Endometrial microvascular endothelial cells (primary cell): Measurements from ENCODE around the gene LY86. TPM values are rescaled to one million over a fixed set of nuclear protein-coding genes. Genes with fewer than 3 reads are reported as not detected.

Experiments used
- in situ Hi-C: cut with HindIII; loops from 2 replicates; pipeline ENCODE4 v1.10.0; 2017; ENCODE audit warnings: low sequenced_read_pairs, low pct_unique_long_range_greater_than_20kb; ENCODE audit errors: inconsistent ontology term
- total RNA-seq: library from RNA; depleted of rRNA; stranded (reverse); fragments of >200 nt; gene quantifications from one replicate; pipeline ENCODE4 v1.2.3, GENCODE V29; 2015; ENCODE audit errors: inconsistent ontology term

The LY86 gene
- total RNA-seq, 1 donor from 2014 or later: not detected

GRCh38 chr6:6689400-6690143 is 101.1 kb downstream of the LY86 start:
- in situ Hi-C loops: no loop called here

- in situ Hi-C loops: no loop called here
Observed at GRCh38 chr6:6690144-6690483, 101.6 kb downstream of the LY86 start.

- in situ Hi-C loops: no loop called here
Observed at GRCh38 chr6:6694368-6694780, 105.9 kb downstream of the LY86 start.

- in situ Hi-C loops: no loop called here
Observed at GRCh38 chr6:6694825-6695624, 106.5 kb downstream of the LY86 start.

GRCh38 chr6:6695625-6696276 is 107.2 kb downstream of the LY86 start:
- in situ Hi-C loops: no loop called here

GRCh38 chr6:6696867-6697531 is 108.5 kb downstream of the LY86 start:
- in situ Hi-C loops: no loop called here

GRCh38 chr6:6697620-6698019 is 109.1 kb downstream of the LY86 start:
- in situ Hi-C loops: no loop called here

GRCh38 chr6:6699741-6700367 is 111.3 kb downstream of the LY86 start:
- in situ Hi-C loops: no loop called here

GRCh38 chr6:6700407-6701270 is 112.1 kb downstream of the LY86 start:
- in situ Hi-C loops: no loop called here

GRCh38 chr6:6701864-6702263 is 113.3 kb downstream of the LY86 start:
- in situ Hi-C loops: no loop called here

GRCh38 chr6:6703699-6704098 is 115.2 kb downstream of the LY86 start:
- in situ Hi-C loops: no loop called here
